Ishikawa (cell line): ENCODE results near the gene APLN.

ENCODE experiments used
- CEBPB ChIP-seq: IDR thresholded peaks from 2 replicates; pipeline ENCODE4 v1.6.1; 2012
- CREB1 ChIP-seq: IDR thresholded peaks from 2 replicates; pipeline ENCODE4 v1.6.1; 2012; ENCODE audit warnings: low read depth
- EGR1 ChIP-seq: IDR thresholded peaks from 2 replicates; pipeline ENCODE4 v1.6.1; 2012
- EP300 ChIP-seq: IDR thresholded peaks from 2 replicates; pipeline ENCODE4 v1.6.1; 2012; ENCODE audit warnings: borderline replicate concordance
- FOXM1 ChIP-seq: IDR thresholded peaks from 2 replicates; pipeline ENCODE4 v1.6.1; 2012; ENCODE audit warnings: low read depth, borderline replicate concordance
- NFIC ChIP-seq: IDR thresholded peaks from 2 replicates; pipeline ENCODE4 v1.6.1; 2012
- RAD21 ChIP-seq: IDR thresholded peaks from 2 replicates; pipeline ENCODE4 v1.6.1; 2012; ENCODE audit warnings: low read depth
- TAF1 ChIP-seq: IDR thresholded peaks from 2 replicates; pipeline ENCODE4 v1.6.1; 2012; ENCODE audit warnings: low read depth, mild to moderate bottlenecking
- TCF12 ChIP-seq: IDR thresholded peaks from 2 replicates; pipeline ENCODE4 v1.6.1; 2012; ENCODE audit warnings: low read depth
- TEAD4 ChIP-seq: IDR thresholded peaks from 2 replicates; pipeline ENCODE4 v1.6.1; 2012
- YY1 ChIP-seq: IDR thresholded peaks from 2 replicates; pipeline ENCODE4 v1.6.1; 2012; ENCODE audit warnings: low read depth
- ZBTB7A ChIP-seq: IDR thresholded peaks from 2 replicates; pipeline ENCODE4 v1.6.1; 2012; ENCODE audit warnings: low read depth
- TF ChIP-seq, protein P1 (sequence below): IDR thresholded peaks from 2 replicates; pipeline ENCODE4 v1.6.1; 2012
- TF ChIP-seq, protein P2 (sequence below): IDR thresholded peaks from 2 replicates; pipeline ENCODE4 v1.6.1; 2012
- TF ChIP-seq, protein P3 (sequence below): IDR thresholded peaks from 2 replicates; pipeline ENCODE4 v1.6.1; 2012; ENCODE audit warnings: low read depth, mild to moderate bottlenecking

Gene APLN

DNA sequence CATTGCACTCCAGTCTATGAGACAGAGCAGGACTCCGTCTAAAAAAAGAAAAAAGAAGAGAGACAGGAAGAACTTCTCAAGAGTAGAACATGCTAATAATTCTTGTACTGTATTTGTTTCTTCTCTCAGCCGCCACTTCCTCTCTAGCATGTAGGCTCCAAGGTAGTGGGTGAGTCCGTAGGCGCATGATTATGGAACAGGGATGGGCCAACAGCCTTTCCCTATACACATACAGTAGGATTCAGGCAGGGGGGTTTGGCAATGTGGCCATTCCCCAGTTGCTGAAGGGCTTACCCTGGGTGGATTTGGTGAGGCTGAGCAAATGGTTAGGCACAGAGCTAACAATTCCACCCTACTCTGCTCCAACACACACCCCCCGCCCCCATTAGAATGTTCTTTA lies 35.0 kb upstream of the APLN start:
- TF ChIP-seq, protein P1, sequence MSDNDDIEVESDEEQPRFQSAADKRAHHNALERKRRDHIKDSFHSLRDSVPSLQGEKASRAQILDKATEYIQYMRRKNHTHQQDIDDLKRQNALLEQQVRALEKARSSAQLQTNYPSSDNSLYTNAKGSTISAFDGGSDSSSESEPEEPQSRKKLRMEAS = no peak
- TF ChIP-seq CREB1 (no peak), CEBPB (no peak), RAD21 (no peak), EGR1 (no peak), TAF1 (no peak), YY1 (no peak), FOXM1 (no peak), NFIC (no peak), EP300 (no peak), TCF12 (no peak), TEAD4 (no peak), ZBTB7A (no peak)
- TF ChIP-seq, protein P2, sequence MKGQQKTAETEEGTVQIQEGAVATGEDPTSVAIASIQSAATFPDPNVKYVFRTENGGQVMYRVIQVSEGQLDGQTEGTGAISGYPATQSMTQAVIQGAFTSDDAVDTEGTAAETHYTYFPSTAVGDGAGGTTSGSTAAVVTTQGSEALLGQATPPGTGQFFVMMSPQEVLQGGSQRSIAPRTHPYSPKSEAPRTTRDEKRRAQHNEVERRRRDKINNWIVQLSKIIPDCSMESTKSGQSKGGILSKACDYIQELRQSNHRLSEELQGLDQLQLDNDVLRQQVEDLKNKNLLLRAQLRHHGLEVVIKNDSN = no peak
- TF ChIP-seq, protein P3, sequence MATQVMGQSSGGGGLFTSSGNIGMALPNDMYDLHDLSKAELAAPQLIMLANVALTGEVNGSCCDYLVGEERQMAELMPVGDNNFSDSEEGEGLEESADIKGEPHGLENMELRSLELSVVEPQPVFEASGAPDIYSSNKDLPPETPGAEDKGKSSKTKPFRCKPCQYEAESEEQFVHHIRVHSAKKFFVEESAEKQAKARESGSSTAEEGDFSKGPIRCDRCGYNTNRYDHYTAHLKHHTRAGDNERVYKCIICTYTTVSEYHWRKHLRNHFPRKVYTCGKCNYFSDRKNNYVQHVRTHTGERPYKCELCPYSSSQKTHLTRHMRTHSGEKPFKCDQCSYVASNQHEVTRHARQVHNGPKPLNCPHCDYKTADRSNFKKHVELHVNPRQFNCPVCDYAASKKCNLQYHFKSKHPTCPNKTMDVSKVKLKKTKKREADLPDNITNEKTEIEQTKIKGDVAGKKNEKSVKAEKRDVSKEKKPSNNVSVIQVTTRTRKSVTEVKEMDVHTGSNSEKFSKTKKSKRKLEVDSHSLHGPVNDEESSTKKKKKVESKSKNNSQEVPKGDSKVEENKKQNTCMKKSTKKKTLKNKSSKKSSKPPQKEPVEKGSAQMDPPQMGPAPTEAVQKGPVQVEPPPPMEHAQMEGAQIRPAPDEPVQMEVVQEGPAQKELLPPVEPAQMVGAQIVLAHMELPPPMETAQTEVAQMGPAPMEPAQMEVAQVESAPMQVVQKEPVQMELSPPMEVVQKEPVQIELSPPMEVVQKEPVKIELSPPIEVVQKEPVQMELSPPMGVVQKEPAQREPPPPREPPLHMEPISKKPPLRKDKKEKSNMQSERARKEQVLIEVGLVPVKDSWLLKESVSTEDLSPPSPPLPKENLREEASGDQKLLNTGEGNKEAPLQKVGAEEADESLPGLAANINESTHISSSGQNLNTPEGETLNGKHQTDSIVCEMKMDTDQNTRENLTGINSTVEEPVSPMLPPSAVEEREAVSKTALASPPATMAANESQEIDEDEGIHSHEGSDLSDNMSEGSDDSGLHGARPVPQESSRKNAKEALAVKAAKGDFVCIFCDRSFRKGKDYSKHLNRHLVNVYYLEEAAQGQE = no peak

DNA sequence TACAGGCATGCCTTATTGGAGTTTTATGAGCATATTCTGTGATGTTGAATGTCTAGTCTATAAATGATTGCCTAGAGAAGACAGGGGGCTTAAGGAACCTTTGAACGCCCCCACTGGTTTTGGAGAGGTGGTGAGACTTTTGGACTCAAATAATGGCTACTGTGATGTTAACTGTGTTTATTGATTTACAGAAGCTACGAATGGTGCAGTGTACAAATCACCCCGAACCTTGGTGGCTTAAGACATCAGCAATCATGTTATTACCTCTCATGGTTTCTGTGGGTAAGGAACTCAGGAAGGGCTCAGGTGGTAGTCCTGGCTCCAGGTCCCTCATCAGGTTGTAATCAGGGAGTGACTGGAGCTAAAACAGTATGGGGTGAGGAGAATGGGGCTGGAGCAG lies 33.3 kb upstream of the APLN start:
- no peak for TF ChIP-seq ZBTB7A
- TF ChIP-seq CEBPB = no peak
- TF ChIP-seq TCF12 = no peak
- TF ChIP-seq EP300 = no peak
- TF ChIP-seq EGR1 = no peak
- no peak for TF ChIP-seq NFIC
- TF ChIP-seq YY1 = no peak
- no peak for TF ChIP-seq TAF1
- no peak for TF ChIP-seq FOXM1

DNA sequence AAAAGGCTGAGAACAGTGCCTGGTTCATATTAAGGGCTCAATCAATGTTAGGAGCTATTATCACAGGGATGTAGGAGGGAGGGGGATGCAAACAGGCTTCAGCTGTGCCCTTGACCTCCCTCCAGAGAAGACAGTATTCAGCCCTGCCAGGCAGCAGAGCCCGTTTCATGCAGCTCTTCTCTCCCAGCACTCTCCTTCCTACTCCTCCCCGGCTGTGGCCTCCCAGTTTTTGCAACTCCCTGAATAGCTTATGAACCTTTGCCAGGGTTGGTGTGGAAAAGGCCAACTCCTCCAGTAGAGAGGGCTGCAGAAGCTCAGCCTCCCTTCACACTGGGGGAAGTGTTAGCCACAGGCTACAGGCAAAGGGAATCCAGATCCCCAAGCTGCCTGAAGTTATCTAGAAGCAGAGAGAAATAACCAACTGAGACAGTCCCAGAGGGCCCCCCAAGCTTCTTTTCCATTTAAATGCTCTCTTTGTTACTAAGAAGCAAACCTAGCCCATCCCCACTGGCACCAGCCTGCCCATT lies 31.7 kb upstream of the APLN start:
- TF ChIP-seq EP300 = no peak
- TF ChIP-seq TAF1 = no peak
- TF ChIP-seq, protein P1 = no peak
- TF ChIP-seq TEAD4 = no peak

DNA sequence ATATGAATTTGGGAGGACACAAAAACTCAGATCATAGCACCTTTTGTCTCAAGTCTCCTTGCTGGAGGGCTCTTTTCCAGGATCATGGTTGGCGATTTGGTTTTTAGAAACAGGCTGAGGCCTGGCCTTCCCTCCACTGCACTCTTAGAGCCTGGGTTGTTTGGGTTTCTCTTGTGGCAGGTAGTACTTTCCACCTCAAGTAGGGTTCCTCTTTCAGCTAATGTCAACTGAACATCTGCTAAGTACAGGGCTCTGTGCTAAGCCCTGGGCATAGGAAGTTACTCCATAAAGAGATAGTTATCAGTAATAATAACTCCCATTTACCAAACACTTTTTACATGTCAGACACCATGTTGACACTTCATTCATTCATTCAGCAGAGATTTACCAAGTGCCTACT lies 28.2 kb upstream of the APLN start:
- TF ChIP-seq TCF12 (no peak), TAF1 (no peak), CEBPB (no peak), EP300 (no peak), EGR1 (no peak), CREB1 (no peak), TEAD4 (no peak), RAD21 (no peak), YY1 (no peak), ZBTB7A (no peak)
- TF ChIP-seq, protein P2 = no peak
- TF ChIP-seq, protein P3 = no peak

DNA sequence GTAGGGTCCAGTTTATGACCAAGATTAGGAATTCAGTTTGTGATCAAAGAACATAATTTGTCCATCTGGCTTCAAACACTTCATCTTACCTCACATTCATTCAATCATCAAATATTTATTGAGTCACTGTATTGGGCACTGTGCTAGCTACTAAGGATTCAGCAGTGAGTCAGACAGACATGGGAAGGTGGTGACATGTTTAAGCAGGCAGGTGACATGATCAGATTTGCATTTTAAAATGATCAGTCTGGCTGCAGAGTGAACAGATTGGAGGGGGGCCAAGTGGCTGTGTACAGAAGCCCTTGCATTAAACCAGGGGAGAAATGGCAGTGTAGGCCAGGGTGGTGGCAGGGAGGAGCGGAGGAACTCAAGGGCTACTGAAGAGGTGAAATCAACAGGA lies 25.1 kb upstream of the APLN start:
- TF ChIP-seq CEBPB (no peak), TEAD4 (no peak), NFIC (no peak), CREB1 (no peak), YY1 (no peak), TCF12 (no peak), RAD21 (no peak), TAF1 (no peak), EP300 (no peak), EGR1 (no peak), FOXM1 (no peak), ZBTB7A (no peak)
- TF ChIP-seq, protein P3 = no peak
- TF ChIP-seq, protein P2 = no peak
- TF ChIP-seq, protein P1 = no peak
